Hematopoietic multipotent progenitor cell treated with erythropoietin and hydrocortisone succinate and interleukin-3 and kit ligand, for 8 days (in vitro differentiated cells): ENCODE results near the gene EGLN3.

Source experiments
- DNase-seq: peaks from one replicate; pipeline ENCODE4 v3.0.0-alpha.2; 2015

Gene EGLN3

DNA sequence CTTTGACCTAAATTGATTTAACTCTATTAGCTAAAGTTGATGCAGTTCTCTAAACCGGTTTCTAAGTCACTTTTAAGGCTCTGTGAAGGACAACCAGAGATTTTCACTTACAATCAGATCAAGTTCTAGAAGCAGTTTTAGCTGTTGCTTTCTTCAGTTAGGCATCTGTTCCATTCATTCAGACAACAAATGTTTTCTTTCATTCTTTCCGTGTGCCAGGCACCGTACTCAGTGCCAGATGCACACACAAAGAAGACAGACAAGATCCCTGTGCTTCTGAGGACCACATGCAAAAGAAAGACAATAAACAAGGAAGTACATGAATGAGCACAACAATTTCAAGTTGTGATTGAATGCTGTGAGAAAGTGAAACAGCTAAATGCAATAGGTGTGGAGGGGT is 11.1 kb upstream of the EGLN3 start:
- DNase-seq = no peak

DNA sequence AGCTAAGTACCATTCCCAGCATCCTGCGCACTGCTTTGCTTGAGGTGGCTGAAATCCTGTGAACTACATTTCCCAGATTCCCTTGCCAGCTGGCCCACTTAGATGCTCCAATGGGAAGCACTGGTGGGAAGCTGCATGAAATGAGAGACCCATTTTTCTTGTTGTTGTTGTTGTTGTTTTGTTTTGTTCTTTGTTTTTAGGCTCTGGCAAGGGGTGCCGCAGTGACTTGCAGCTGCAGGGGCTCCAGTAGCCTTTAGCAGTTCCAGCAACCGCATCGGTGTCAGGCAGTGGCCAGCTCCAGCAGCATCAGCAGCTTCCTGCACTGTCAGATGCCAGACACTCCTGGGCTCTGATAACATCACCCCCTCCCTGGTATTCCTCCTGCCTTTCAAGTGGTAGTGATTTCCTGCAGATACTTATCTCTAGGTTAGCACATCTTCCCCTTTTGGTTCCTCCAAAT is 8.8 kb upstream of the EGLN3 start:
- DNase-seq = no peak

DNA sequence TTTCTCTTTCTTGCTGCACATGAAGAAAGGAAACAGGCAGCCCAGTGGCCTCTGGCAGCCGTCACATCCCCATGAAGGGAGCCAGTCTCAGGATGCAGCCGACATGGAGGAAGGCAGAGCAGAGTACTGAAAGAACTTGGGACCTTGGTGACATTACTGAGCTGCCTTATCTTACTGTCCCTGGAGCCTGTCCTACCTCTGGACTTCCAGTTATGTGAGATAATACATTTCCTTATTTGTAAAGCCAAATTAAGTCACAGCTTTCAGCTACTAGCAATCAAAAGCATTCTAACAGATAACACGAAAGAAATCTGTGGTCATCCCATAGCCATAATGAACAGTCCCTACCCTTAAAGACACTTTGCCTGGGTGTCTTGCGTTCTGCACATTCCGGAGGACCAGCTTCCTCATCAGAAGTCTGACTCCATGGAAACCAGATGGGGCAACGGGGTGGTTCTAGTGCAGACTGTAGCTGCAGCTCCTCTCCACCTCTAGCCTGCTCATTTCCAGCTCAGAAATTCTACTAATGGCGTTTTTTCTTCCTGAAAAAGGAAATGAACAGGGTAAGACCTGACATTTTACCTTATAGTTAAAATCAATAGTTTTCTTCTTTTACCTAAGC is 7.8 kb upstream of the EGLN3 start:
- DNase-seq = peak; percentile 42

DNA sequence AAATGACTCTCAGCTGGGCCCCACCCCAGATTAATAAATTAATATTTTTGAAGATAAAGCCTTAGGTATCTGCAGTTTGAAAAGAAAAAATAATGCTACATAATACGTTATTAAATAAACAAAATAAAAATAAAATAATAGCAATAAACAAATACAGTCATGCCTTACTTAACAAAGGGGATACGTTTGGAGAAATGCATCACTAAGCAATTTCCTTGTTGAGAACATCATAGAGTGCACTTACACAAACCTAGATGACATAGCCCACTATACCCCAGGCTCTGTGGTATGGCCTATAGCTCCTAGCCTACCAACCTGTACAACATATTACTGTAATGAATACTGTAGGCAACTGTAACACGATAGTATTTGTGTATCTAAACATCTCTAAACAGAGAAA is 7.1 kb upstream of the EGLN3 start:
- no peak for DNase-seq

DNA sequence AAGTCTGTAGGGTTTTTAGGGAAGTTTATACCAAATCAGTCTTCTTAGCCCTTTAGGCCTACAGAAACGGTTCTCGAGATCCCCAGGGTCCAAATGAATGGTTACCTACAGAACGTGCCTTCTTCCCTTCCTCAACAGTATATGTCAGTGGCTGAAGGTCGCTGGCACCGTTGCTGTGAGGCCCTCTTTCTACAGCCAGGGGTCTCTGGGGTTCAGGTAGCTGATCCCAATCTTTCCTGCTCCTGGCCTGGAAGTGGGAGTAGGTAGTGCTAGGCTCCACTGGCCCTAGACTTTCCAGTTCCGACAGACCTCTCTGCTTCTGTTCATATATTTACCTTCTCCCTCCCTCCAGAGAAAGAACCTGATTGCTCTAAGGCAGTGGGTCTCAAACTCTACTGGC is 6.4 kb upstream of the EGLN3 start:
- no peak for DNase-seq

DNA sequence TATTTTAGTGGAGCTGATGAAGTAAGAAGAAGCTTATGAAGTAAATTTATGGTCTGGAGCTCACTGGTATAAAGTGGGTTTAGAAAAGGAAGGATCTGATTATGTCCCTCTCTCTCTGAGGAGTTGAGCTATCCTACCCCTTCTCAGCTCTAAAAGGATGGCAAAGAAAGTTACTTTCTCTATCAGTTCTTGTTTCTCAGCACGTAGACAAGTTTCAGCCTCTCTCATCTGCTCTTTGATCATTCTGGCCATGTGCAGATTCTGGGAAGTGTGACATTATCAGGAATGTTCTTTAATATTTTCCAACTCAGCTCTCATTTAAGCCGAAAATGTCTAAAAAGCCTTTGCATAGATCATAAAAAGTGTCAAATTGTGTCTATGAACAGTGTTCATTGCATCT is 5.8 kb upstream of the EGLN3 start:
- DNase-seq = no peak

DNA sequence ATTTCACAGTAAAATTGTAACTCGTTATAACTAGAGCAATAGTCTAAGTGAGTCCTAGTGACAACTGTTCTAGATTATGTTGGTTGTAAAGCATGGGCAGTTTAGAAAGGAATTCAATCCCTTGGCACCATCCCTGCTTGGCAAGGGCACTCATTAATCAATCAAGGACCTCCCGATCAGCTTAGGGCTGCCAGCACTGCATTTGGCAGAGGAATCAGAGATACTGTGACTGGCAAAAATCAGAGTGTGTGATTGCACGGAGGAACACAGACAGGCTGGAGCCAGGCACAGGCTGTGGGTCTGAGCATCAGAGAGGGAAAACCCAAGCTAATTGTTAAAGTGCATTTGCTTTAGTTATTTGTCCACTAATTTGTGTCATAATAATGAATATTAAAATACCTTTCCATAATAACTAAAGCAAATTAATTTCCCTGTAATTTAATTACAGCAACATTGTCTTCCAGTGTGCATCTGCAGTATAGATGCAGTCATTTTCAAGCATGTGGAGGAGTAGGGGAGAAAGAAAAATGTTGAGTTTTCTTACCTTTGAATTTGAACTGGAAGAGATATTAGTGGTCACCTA is 3.2 kb upstream of the EGLN3 start:
- DNase-seq = no peak

DNA sequence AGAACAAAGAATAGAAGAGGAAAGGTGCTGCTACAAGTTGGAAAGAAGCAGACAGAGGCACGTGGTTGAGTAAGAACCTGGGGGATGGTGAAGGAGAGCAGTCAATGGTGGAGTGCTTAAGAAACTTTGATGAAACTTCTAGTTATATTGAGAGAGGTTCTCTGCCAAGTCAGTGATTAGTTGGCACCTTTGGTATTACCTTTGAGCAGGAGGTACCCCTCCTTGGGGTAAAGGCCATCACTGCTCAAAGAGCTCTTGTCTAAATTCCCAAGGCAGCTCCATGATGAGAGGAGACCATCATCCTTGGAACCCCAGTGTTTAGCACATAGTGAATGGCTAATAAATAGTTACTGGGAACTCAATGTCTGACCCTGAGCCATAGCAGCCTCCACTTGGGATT is 1.7 kb upstream of the EGLN3 start:
- no peak for DNase-seq

DNA sequence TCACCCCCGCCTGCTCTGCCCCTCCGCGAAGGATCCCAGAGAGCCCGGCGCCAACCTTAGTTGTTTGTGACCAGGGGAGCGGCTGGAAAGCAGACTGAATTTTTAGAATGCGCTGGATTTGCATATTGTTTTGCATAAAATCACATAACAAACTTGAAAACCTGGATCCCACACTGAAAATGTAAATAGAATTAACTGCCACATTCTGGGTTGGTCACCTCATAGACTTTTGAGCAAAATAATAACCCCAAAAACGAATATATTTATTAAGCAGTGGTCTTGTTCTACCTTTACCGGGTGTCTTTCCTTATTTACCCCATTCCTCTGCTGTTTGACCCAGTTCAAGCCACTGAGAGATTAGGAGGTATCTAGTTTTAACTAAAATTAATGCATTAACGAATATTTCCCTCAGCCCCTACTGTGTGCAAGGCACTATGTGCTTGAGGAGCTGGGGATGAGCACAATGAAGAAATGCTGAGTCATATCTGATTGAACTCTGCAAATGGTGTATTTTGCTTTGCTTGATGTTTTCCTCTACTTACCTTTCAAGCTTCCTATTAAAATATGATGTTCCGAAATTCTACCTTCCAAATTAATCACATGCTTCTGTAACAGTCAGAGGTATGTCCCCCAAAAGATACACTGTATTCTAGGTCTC is 438 bp upstream of the EGLN3 start:
- DNase-seq = no peak

DNA sequence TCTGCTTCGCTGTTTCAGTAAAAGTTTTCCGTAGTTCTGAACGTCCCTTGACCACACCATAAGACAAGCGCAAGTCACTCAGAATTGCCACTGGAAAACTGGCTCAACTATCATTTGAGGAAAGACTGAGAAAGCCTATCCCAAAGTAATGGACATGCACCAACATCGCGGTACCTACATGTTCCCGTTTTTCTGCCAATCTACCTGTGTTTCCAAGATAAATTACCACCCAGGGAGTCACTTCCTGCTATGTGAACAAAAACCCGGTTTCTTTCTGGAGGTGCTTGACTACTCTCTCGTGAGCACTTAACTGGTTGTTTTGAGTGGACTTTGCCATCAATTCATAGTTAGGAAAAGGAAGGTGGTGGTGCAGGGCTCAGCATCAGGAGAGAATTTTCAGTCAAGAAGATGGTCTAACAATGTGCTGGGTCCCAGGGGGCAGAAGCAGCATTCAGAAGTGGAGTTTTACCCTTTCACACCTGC is 1.4 kb downstream of the EGLN3 start:
- DNase-seq = no peak

DNA sequence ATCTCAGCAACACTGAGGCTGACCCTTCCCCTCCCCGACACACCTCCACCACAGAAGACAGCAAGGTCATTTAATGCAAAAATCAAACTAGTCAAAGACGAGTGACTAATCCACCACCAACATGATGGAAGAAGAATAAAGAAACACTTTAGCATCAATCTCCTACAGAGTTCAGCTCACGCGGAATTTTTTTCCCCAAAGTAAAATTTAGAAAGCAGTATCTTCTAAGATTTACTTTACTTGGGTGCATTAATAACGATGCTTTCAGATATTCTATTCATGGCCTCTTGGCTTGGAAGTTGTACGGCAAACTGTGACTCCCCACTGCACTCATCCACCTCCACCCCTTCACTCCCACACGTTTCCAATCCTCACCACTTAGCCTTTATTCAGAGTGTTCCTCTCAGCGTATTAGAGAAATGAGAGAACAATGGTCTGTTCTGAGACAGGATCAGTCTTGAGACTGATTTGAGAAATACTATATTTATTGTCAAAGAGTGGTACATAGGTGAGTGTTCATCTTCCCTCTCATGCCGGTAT is 1.9 kb downstream of the EGLN3 start:
- DNase-seq = no peak

DNA sequence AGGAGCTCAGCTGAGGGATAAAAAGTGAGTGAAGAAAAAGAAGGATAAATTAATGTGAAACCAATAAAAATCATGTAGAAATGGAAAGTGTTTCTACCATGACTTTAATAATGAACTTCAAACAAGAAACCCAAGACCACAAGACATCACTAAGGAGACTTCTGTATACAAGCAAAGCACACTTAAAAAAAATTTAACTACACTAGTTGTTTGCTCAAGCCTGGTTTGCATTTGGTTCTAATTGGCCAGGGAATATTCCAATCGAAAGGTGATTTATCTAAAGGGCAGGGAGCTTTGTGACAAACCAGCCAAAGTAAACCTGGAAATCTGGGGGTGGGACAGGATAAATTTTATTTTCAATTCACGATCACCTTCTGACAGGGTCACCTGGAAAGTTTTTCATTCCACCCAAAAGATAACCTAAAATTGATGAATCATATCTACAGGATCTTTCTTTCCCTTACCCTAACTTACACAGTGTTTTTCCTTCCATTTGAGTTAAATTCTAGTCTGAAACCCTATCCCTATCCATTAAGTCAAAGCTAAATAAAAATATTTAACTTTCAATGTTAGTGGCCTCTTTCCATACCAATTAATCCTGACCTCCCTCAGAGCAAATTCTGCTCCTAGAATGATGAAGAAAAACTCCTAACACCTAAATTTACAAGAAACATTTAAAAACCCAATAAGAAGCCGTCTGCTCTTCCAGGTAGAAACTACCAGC is 2.6 kb downstream of the EGLN3 start:
- DNase-seq = no peak

DNA sequence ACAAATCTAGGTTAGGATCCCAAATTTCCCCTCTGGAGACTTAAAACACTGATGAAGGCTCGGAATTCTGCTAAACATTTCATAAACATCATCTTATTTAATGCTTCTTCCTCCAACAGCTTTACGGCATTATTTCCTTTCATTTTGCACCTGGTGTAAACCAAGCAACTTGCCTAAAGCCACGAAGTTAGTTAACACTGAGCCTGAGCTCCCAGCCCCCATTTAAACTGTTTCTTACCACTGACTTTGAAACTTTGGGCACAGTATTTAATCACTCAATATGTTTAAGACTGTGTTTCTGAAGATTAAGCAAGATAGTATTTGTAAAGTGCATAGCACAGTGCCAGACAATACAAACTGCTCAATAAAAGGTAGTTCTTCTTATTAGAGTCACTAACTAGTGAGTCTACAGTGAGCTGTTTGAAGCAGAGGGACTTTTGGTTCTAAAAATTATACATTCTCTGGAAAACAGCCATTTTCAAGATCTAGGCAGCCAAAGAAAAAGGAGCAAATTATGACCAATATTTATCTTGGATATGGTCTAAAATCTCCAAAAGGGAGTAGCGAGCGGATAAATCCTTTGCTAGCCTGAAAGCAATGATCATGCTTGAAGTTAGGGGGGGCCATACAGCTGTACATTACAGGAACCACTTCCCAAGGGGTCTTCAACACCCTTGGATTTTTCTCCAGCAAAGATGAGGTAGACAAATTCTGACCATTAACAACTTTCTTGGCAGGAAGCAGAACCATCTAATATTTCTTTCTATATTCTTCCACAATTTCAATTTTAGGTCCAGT is 4.0 kb downstream of the EGLN3 start:
- DNase-seq = no peak

DNA sequence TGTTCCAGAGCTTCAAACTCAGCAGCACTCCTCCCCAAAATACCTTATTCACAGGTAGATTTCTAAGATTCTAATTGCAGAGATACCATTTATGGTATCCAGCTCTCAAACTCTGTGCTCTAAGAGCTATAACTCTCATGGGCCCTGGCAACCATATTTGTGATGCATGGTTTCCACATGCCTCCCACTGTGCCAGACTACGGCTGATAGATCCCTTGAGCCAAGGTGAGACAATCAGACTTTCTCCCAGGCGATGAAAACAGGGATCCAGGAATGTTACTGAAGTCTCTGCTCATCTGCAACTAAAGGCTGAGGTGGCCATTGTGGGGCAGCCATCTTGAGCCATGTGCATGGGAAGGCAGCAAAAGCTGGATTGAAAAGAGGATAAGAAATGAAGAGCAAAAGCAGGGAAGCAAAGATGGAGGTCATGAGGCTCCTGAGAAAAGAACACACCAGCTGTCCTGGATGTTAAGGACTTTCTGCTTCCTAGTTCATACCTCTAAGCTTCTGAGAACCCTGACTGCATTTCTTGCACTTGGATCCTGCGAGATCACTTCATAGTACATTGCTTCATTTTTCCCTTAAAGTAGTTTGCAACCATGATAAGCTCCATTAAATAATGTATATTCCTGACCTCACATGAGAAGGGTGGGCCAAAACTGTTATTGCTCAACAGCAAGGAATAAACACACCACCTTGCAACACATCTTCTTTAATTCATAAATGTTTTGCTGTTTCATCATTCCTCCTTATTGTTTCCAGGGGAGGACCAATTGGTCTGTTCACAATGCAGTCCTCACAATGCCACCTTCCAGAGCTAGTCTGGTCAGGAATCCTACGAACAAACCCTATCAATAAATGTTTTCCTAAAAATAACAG is 5.4 kb downstream of the EGLN3 start:
- no peak for DNase-seq

DNA sequence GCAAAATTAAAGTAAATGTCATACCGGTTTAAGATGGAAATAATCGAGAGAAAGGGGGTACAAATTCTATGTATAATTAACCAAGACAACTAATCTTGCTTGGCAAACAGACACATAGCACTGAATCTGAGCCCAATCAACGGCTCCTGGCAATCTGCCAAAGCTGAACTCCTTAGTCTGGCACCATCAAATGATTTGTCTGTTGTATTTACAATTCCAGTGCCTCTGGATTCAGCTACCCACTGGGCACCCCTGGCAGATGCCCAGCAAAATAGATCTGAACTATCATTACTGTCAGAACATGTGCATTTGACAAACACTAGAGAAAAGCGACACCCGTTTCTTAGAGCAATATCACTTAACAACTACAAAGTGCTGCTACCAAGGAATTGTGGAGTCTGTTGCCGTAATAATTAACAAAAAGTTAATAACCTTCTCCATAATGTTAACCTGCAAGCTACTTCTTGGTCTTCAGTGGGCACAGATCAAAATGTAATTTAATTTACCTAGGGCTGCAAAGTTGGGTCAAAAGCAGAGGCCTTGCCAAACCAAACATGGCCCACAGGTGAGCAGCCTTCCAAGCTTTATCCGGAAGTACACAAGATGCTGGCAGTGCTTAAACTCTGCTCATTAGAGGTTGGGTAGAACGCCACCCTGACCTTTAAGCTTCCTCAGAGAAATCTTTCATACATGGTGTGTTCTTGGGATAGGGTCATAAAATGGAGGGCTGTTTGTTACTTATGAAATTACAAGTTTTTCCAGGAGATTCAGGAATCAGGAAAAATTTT is 7.6 kb downstream of the EGLN3 start:
- peak; percentile 75 for DNase-seq

DNA sequence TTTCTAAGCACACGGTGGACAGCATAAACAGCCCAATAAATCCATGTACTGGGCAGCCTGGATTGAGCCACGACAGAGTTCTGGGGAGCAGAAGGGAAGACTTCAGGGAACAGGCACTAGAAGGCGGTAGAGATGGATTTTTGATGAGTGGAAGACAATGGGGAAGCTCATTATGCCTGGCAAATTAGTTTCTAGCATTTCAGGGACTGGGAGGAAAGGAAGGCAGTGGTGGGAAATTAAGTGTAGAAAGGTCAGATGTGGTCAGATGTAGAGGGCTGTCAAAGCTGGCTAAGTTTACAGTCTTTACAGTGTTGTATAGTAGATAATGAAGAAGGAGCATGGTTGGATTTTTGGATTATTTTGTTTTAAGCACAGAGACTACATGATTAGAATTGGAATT is 9.2 kb downstream of the EGLN3 start:
- DNase-seq = no peak

DNA sequence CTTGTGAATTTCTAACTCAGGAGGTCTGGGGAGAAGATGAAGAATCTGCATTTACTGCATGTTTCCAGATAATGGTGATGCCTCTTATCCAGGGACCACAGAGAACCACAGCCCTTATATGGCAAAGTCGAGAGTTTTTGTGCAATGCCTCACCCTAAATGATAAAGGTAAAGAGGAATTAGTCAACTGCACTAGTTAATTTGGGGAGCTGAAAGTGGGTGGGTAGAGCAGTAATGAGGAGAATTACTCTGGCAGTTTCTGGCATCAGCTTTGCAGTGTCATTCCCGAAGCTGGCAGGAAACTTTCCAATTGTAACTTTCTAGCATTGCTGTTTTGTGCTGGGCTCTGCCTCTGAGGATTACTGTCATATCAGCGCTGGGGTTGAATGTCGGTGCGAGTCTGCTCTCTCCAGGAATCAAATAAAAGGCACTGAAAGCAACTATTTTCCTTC is 10.3 kb downstream of the EGLN3 start:
- DNase-seq = peak; percentile 82

DNA sequence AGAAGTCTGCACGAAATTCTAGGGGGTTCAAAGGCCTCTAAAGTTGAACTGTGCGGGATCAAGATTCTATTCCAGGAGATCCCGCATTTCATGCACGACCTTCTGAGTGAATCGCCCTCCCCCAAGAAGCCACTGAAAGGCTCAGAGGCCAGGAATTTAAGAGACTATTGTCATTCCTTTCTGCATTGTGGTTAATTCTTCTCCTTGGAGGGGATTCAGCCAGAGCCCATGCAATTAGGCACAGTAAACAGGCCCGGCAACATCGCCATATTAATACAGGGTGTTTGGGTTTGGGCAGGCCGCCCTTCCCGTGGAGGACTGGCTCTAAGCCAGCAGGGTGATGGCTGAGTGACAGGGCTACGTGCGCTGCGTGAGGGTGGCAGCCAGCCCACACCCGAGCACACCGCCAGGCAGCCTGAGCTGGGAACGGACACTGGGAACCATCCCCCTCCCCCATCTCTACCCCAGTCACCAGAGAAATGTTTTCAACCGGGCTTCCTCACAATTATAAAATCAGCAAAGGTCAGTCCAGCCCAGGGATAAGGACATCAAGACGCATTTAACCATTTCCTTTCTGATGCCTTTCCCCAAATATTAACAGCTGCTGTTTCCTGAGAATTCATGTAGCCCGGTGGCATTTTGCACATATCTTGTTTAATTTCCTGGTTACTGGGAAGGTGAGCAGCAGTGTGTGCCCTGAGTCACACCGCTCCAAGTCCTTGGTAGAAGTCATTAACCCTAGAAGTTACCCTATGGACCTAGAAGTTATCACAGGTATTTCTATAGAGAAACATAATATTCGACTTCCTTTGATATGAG is 12.5 kb downstream of the EGLN3 start:
- DNase-seq = peak; percentile 88

DNA sequence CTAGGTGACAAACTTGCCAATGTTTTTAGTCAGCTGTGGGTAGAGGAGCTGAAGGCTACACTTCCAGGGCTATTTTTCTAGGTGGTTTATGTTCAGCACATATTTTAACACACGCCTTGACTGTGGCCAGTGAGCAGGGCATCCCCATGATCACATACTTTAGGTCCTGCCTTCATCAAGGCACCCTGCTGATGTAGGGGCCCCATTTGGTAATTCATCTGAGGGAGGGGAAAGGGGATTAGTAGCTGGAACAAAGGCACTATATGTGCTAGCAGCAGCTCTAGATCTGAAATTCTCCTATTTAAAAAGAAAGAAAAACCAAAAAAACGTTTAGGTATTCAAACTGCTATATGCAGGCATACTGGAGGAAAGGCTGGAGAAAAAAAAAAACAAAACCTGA is 14.5 kb downstream of the EGLN3 start:
- DNase-seq = no peak

DNA sequence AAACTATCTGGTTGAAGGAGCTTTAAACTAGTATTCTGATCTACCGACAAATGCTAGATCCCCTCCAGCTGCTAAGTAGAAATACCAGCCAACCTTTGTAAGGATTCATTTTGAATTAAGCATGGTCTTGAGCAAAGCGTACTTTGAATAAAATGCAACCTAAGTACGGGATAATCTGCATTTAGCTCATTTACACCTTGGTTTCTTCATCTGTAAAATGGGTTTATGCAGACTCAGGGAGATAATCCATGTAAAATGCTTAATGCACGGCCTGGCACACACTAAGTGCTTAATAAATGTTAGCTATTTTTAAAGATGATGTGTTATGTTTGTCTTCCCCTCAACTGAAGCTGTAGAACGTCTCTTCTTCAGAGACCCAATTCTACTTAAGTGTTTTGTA is 15.9 kb downstream of the EGLN3 start:
- DNase-seq = no peak
